H9 (cell line): ENCODE results near the gene TBC1D3B. TPM values are rescaled to one million over a fixed set of nuclear protein-coding genes. Genes with fewer than 3 reads are reported as not detected.

Experiments
- DNase-seq: peaks from one replicate; pipeline ENCODE4 v3.0.0-alpha.2; 2017
- H2AFZ ChIP-seq: one replicate; pipeline ENCODE4 v1.6.1; 2013; ENCODE audit warnings: mild to moderate bottlenecking, low read length, control low read depth, moderate library complexity
- H2AK5ac ChIP-seq: 2 replicates; pipeline ENCODE4 v1.6.1; 2013; ENCODE audit warnings: low read length, control low read depth, mixed read lengths; ENCODE audit not compliant: insufficient read length
- H2BK120ac ChIP-seq: one replicate; pipeline ENCODE4 v1.6.1; 2013; ENCODE audit warnings: low read depth, mild to moderate bottlenecking, low read length, control low read depth, inconsistent platforms; ENCODE audit not compliant: poor library complexity, severe bottlenecking
- H2BK12ac ChIP-seq: 2 replicates; pipeline ENCODE4 v1.6.1; 2013; ENCODE audit warnings: low read length, control low read depth, mixed read lengths, low read depth; ENCODE audit not compliant: insufficient read length
- H2BK15ac ChIP-seq: 2 replicates; pipeline ENCODE4 v1.6.1; 2013; ENCODE audit warnings: low read depth, low read length, control low read depth
- H2BK20ac ChIP-seq: one replicate; pipeline ENCODE4 v1.6.1; 2013; ENCODE audit warnings: low read depth, mild to moderate bottlenecking, low read length, control low read depth, inconsistent platforms; ENCODE audit not compliant: poor library complexity, severe bottlenecking
- H2BK5ac ChIP-seq: 2 replicates; pipeline ENCODE4 v1.6.1; 2013; ENCODE audit warnings: low read length, control low read depth, mixed read lengths; ENCODE audit not compliant: insufficient read length
- H3K14ac ChIP-seq: 2 replicates; pipeline ENCODE4 v1.6.1; 2013; ENCODE audit warnings: low read length, control low read depth; ENCODE audit not compliant: insufficient read depth
- H3K18ac ChIP-seq: 2 replicates; pipeline ENCODE4 v1.6.1; 2013; ENCODE audit warnings: low read depth, mild to moderate bottlenecking, mixed read lengths, low read length, control low read depth; ENCODE audit not compliant: insufficient read length
- H3K23ac ChIP-seq: 2 replicates; pipeline ENCODE4 v1.6.1; 2013; ENCODE audit warnings: low read length, control low read depth, mixed read lengths, low read depth; ENCODE audit not compliant: insufficient read length
- H3K23me2 ChIP-seq: 2 replicates; pipeline ENCODE4 v1.6.1; 2013; ENCODE audit warnings: low read depth, mild to moderate bottlenecking, mixed read lengths, low read length, control low read depth; ENCODE audit not compliant: insufficient read length, poor library complexity, severe bottlenecking
- H3K27ac ChIP-seq: 2 replicates; pipeline ENCODE4 v1.5.1; 2013; ENCODE audit warnings: low read length, control low read depth, mixed read lengths, low read depth; ENCODE audit not compliant: insufficient read length
- H3K27me3 ChIP-seq: 2 replicates; pipeline ENCODE4 v1.6.1; 2013; ENCODE audit warnings: low read length, control low read depth, inconsistent platforms; ENCODE audit not compliant: insufficient read depth
- H3K4ac ChIP-seq: 2 replicates; pipeline ENCODE4 v1.6.1; 2013; ENCODE audit warnings: low read depth, mild to moderate bottlenecking, control low read depth, inconsistent platforms, low read length, moderate library complexity
- H3K4me1 ChIP-seq: 2 replicates; pipeline ENCODE4 v1.6.1; 2013; ENCODE audit warnings: low read length, control low read depth, inconsistent platforms; ENCODE audit not compliant: insufficient read depth
- H3K4me2 ChIP-seq: 2 replicates; pipeline ENCODE4 v1.6.1; 2013; ENCODE audit warnings: low read length, control low read depth, mixed read lengths; ENCODE audit not compliant: insufficient read length, insufficient read depth
- H3K56ac ChIP-seq: 2 replicates; pipeline ENCODE4 v1.6.1; 2013; ENCODE audit warnings: low read depth, mild to moderate bottlenecking, mixed read lengths, low read length, control low read depth; ENCODE audit not compliant: insufficient read length
- H3K79me1 ChIP-seq: 2 replicates; pipeline ENCODE4 v1.6.1; 2013; ENCODE audit warnings: low read depth, mild to moderate bottlenecking, moderate library complexity, low read length, control low read depth, inconsistent platforms; ENCODE audit not compliant: insufficient read depth, poor library complexity, severe bottlenecking
- H3K79me2 ChIP-seq: 2 replicates; pipeline ENCODE4 v1.6.1; 2013; ENCODE audit warnings: low read length, control low read depth, inconsistent platforms; ENCODE audit not compliant: insufficient read depth
- H3K9ac ChIP-seq: 2 replicates; pipeline ENCODE4 v1.6.1; 2013; ENCODE audit warnings: low read length, control low read depth, mixed read lengths; ENCODE audit not compliant: insufficient read length; ENCODE audit errors: extremely low read depth
- H3K9me3 ChIP-seq: one replicate; pipeline ENCODE4 v1.6.1; 2013; ENCODE audit warnings: low read depth, low read length, inconsistent platforms; ENCODE audit not compliant: control insufficient read depth
- H3T11ph ChIP-seq: one replicate; pipeline ENCODE4 v1.6.1; 2013; ENCODE audit warnings: mild to moderate bottlenecking, low read length, control low read depth, inconsistent platforms
- H4K20me1 ChIP-seq: one replicate; pipeline ENCODE4 v1.6.1; 2013; ENCODE audit not compliant: control insufficient read depth, insufficient read length, insufficient read depth
- H4K5ac ChIP-seq: 2 replicates; pipeline ENCODE4 v1.6.1; 2013; ENCODE audit warnings: low read depth, mild to moderate bottlenecking, mixed read lengths, low read length, control low read depth; ENCODE audit not compliant: insufficient read length
- H4K8ac ChIP-seq: replicated peaks from 2 replicates; pipeline ENCODE4 v1.6.1; 2013; ENCODE audit warnings: low read length, control low read depth, mixed read lengths, low read depth; ENCODE audit not compliant: insufficient read length
- H4K91ac ChIP-seq: 2 replicates; pipeline ENCODE4 v1.6.1; 2013; ENCODE audit warnings: low read depth, mild to moderate bottlenecking, moderate library complexity, mixed read lengths, low read length, control low read depth; ENCODE audit not compliant: insufficient read length
- H3K27ac Mint-ChIP-seq, 3 experiments: 2 replicates in 2 of 3; 3 replicates in 1 of 3; pipeline ENCODE4 v1.8.0; 2020 to 2021; ENCODE audit warnings: mixed read lengths in 3 of 3, mild to moderate bottlenecking in 1 of 3, moderate library complexity in 1 of 3
- H3K27me3 Mint-ChIP-seq: 2 replicates; pipeline ENCODE4 v1.8.0; 2021; ENCODE audit warnings: low read depth, mild to moderate bottlenecking, moderate library complexity, mixed read lengths
- H3K36me3 Mint-ChIP-seq, 3 experiments: 2 replicates in 2 of 3; 3 replicates in 1 of 3; pipeline ENCODE4 v1.8.0; 2020 to 2021; ENCODE audit warnings: low read depth in 3 of 3, mixed read lengths in 3 of 3; ENCODE audit not compliant: insufficient read depth in 1 of 3
- H3K4me1 Mint-ChIP-seq, 2 experiments: 2 replicates each; pipeline ENCODE4 v1.8.0; 2020; ENCODE audit warnings: mixed read lengths in 2 of 2
- H3K4me3 Mint-ChIP-seq, 2 experiments: 2 replicates in 1 of 2; 3 replicates in 1 of 2; pipeline ENCODE4 v1.8.0; 2020 to 2021; ENCODE audit warnings: mild to moderate bottlenecking in 2 of 2, mixed read lengths in 2 of 2, moderate library complexity in 1 of 2
- H3K9me3 Mint-ChIP-seq, 2 experiments: 2 replicates in 1 of 2; 3 replicates in 1 of 2; pipeline ENCODE4 v1.8.0; 2020; ENCODE audit warnings: mild to moderate bottlenecking in 2 of 2, mixed read lengths in 2 of 2, moderate library complexity in 1 of 2
- WGBS: extraction: QIAGEN DNeasy Blood & Tissue Kit; methylation state at CpG from one replicate; pipeline ENCODE4 v1.1.7; 2013; ENCODE audit warnings: missing lambda C conversion rate, low lambda C conversion rate, mixed read lengths; ENCODE audit not compliant: insufficient read length; ENCODE audit errors: extremely low coverage; 5-methylcytosine and 5-hydroxymethylcytosine counted together
- total RNA-seq: library from RNA; stranded (reverse); gene quantifications from 2 replicates; pipeline ENCODE4 v1.2.1, GENCODE V29; 2021
- TF ChIP-seq, protein P1 (sequence below): fragments of 200-600 bp; sonication (generic); conservative IDR thresholded peaks from 3 replicates; pipeline ENCODE4 v1.8.0; 2021; ENCODE audit warnings: antibody characterized with exemption, mild to moderate bottlenecking

The TBC1D3B gene
- total RNA-seq, 1 experiment from 2014 or later = 8.8 TPM

- WGBS = no CpG with 5 or more reads among the region's 4 CpGs
Measured at GRCh38 chr17:36151891-36152638, 24.4 kb downstream of the TBC1D3B start.

More at GRCh38 chr17:36151891-36152638, 24.4 kb downstream of the TBC1D3B start:
- H3K9me3 ChIP-seq = no peaks in the 10 kb centered on the region
- no peak overlapping the region for H3T11ph ChIP-seq
- Mint-ChIP-seq H3K27me3 (peaks cover 5% of the 10 kb centered on the region), H3K4me1 (peaks cover 9% of the 10 kb centered on the region in 2 experiments), H3K36me3 (no peaks in the 10 kb centered on the region), H3K27ac (no peak overlapping the region), H3K9me3 (no peaks in the 10 kb centered on the region), H3K4me3 (no peak overlapping the region)
- H3K18ac ChIP-seq = no peak overlapping the region
- no peaks in the 10 kb centered on the region for H3K4me1 ChIP-seq
- no peak overlapping the region for H3K14ac ChIP-seq
- no peak overlapping the region for H2AK5ac ChIP-seq
- DNase-seq = no peak
- H3K56ac ChIP-seq = no peak overlapping the region
- H3K4ac ChIP-seq = no peak overlapping the region
- no peaks in the 10 kb centered on the region for H3K79me1 ChIP-seq
- no peak overlapping the region for H2BK20ac ChIP-seq
- H4K91ac ChIP-seq = no peak overlapping the region
- H3K79me2 ChIP-seq = no peaks in the 10 kb centered on the region
- H2BK120ac ChIP-seq = no peak overlapping the region
- no peaks in the 10 kb centered on the region for H3K23me2 ChIP-seq
- no peaks in the 10 kb centered on the region for H4K20me1 ChIP-seq
- no peak overlapping the region for H4K8ac ChIP-seq
- H4K5ac ChIP-seq = no peak overlapping the region
- H2BK5ac ChIP-seq = no peak overlapping the region
- H3K23ac ChIP-seq = no peak overlapping the region
- no peak overlapping the region for H2BK12ac ChIP-seq
- H3K9ac ChIP-seq = no peak overlapping the region
- H3K4me2 ChIP-seq = no peak overlapping the region
- H3K27me3 ChIP-seq = no peaks in the 10 kb centered on the region
- no peak overlapping the region for H2BK15ac ChIP-seq
- TF ChIP-seq, protein P1, sequence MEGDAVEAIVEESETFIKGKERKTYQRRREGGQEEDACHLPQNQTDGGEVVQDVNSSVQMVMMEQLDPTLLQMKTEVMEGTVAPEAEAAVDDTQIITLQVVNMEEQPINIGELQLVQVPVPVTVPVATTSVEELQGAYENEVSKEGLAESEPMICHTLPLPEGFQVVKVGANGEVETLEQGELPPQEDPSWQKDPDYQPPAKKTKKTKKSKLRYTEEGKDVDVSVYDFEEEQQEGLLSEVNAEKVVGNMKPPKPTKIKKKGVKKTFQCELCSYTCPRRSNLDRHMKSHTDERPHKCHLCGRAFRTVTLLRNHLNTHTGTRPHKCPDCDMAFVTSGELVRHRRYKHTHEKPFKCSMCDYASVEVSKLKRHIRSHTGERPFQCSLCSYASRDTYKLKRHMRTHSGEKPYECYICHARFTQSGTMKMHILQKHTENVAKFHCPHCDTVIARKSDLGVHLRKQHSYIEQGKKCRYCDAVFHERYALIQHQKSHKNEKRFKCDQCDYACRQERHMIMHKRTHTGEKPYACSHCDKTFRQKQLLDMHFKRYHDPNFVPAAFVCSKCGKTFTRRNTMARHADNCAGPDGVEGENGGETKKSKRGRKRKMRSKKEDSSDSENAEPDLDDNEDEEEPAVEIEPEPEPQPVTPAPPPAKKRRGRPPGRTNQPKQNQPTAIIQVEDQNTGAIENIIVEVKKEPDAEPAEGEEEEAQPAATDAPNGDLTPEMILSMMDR = no peak
- H3K27ac ChIP-seq = no peak overlapping the region
- no peak overlapping the region for H2AFZ ChIP-seq
